DND-41 (cell line): ENCODE measurements around the gene CPNE5.

Experiments used
- ATAC-seq: fragments of 200-7000 bp; cut with Tn5 transposase; 3 replicates; pipeline ENCODE4 v1.9.1; 2021; ENCODE audit warnings: low read depth; ENCODE audit not compliant: insufficient read depth
- DNase-seq: peaks from one replicate; pipeline ENCODE4 v3.0.0-alpha.2; 2020
- H2AFZ ChIP-seq: 2 replicates; pipeline ENCODE4 v1.6.0; 2012; ENCODE audit warnings: low read depth, low read length
- H3K27ac ChIP-seq: 2 replicates; pipeline ENCODE4 v1.5.1; 2012; ENCODE audit warnings: low read length, inconsistent platforms
- H3K27me3 ChIP-seq: fragments of 200-600 bp; sonication (generic); 2 replicates; pipeline ENCODE4 v1.6.0; 2012; ENCODE audit warnings: low read length, mild to moderate bottlenecking, inconsistent platforms; ENCODE audit not compliant: insufficient read depth, poor library complexity
- H3K36me3 ChIP-seq: 2 replicates; pipeline ENCODE4 v1.5.1; 2012; ENCODE audit warnings: low read length, inconsistent platforms; ENCODE audit not compliant: insufficient read depth
- H3K4me1 ChIP-seq: 2 replicates; pipeline ENCODE4 v1.5.1; 2012; ENCODE audit warnings: mild to moderate bottlenecking, low read length; ENCODE audit not compliant: insufficient read depth
- H3K4me2 ChIP-seq: 2 replicates; pipeline ENCODE4 v1.6.0; 2012; ENCODE audit warnings: mild to moderate bottlenecking, moderate library complexity, low read length, inconsistent platforms; ENCODE audit not compliant: insufficient read depth
- H3K4me3 ChIP-seq, 2 experiments: fragments of 200-600 bp in 1 of 2; shearing (Covaris generic) in 1 of 2; 2 replicates each; pipeline ENCODE4 v1.5.1; 2012 to 2016; ENCODE audit warnings: inconsistent platforms in 2 of 2, low read length in 2 of 2, mild to moderate bottlenecking in 2 of 2, low read depth in 1 of 2, moderate library complexity in 1 of 2
- H3K79me2 ChIP-seq: 2 replicates; pipeline ENCODE4 v1.6.0; 2012; ENCODE audit warnings: low read length, inconsistent platforms; ENCODE audit not compliant: insufficient read depth
- H3K9ac ChIP-seq: 2 replicates; pipeline ENCODE4 v1.6.0; 2012; ENCODE audit warnings: low read depth, mild to moderate bottlenecking, inconsistent platforms, low read length, moderate library complexity
- H3K9me3 ChIP-seq: 2 replicates; pipeline ENCODE4 v1.5.1; 2012; ENCODE audit warnings: low read length, moderate library complexity, mild to moderate bottlenecking, inconsistent platforms; ENCODE audit not compliant: insufficient read depth, severe bottlenecking
- H4K20me1 ChIP-seq: 2 replicates; pipeline ENCODE4 v1.6.0; 2012; ENCODE audit warnings: low read length; ENCODE audit not compliant: insufficient read depth
- CTCF ChIP-seq: IDR thresholded peaks from 2 replicates; pipeline ENCODE4 v1.5.1; 2012; ENCODE audit warnings: borderline replicate concordance, low read length, moderate library complexity, mild to moderate bottlenecking; ENCODE audit not compliant: poor library complexity, severe bottlenecking; ENCODE audit errors: extremely low read depth
- EZH2 ChIP-seq: IDR thresholded peaks from 3 replicates; pipeline ENCODE4 v1.6.1; 2012; ENCODE audit warnings: borderline replicate concordance, low read depth, mild to moderate bottlenecking, moderate library complexity, low read length, inconsistent platforms; ENCODE audit not compliant: severe bottlenecking

The CPNE5 gene

GRCh38 chr6:36753671-36754405 lies 85.4 kb downstream of the CPNE5 start:
- no peaks in the 10 kb centered on the region for H4K20me1 ChIP-seq
- no peaks in the 10 kb centered on the region for H3K9me3 ChIP-seq
- no peaks in the 10 kb centered on the region for H3K36me3 ChIP-seq
- no peak for TF ChIP-seq CTCF
- H3K27ac ChIP-seq: no peak overlapping the region
- no peak for ATAC-seq
- H3K4me3 ChIP-seq: no peak overlapping the region
- H3K79me2 ChIP-seq: no peaks in the 10 kb centered on the region
- H3K4me1 ChIP-seq: peaks cover 1% of the 10 kb centered on the region; the same call in 1 of the 2 replicates
- H3K27me3 ChIP-seq: no peaks in the 10 kb centered on the region
- no peak overlapping the region for H2AFZ ChIP-seq
- no peak for DNase-seq
- no peak overlapping the region for H3K9ac ChIP-seq
- no peak overlapping the region for H3K4me2 ChIP-seq

GRCh38 chr6:36752886-36753506 lies 86.2 kb downstream of the CPNE5 start:
- Histone ChIP-seq H3K9me3 (no peaks in the 10 kb centered on the region), H3K9ac (no peak overlapping the region), H2AFZ (no peak overlapping the region), H4K20me1 (no peaks in the 10 kb centered on the region), H3K4me3 (no peak overlapping the region), H3K36me3 (no peaks in the 10 kb centered on the region), H3K27me3 (no peaks in the 10 kb centered on the region), H3K4me1 (no peaks in the 10 kb centered on the region), H3K4me2 (no peak overlapping the region), H3K27ac (no peak overlapping the region), H3K79me2 (no peaks in the 10 kb centered on the region)
- TF ChIP-seq EZH2 (no peak), CTCF (no peak)
- ATAC-seq: no peak
- DNase-seq: no peak

GRCh38 chr6:36752187-36752885 lies 86.9 kb downstream of the CPNE5 start:
- Histone ChIP-seq H3K27me3 (no peaks in the 10 kb centered on the region), H3K36me3 (no peaks in the 10 kb centered on the region), H3K4me2 (no peak overlapping the region), H3K27ac (no peak overlapping the region), H3K4me1 (no peaks in the 10 kb centered on the region), H2AFZ (no peak overlapping the region), H3K79me2 (no peaks in the 10 kb centered on the region), H3K9ac (no peak overlapping the region), H4K20me1 (no peaks in the 10 kb centered on the region), H3K4me3 (no peak overlapping the region), H3K9me3 (no peaks in the 10 kb centered on the region)
- TF ChIP-seq CTCF: no peak
- TF ChIP-seq EZH2: no peak
- DNase-seq: no peak
- ATAC-seq: no peak
